ENCODE data around the gene MATK.
A peak's percentile ranks its signal among the peaks of the same experiment; 100 is the strongest.

Gene MATK

GRCh38 chr19:3761382-3762129 lies 24.6 kb downstream of the MATK start, which contains the start of gene APBA3 (continued):
- TF ChIP-seq ZBTB20 (tag by site-specific recombination; IDR thresholded peaks at IDR 0.05) (peak; percentile 93), ZNF175 (tag by site-specific recombination; IDR thresholded peaks at IDR 0.05) (no peak), HOXC10 (CRISPR knock-in tag; IDR thresholded peaks at IDR 0.05) (no peak), ZNF596 (tag by site-specific recombination; IDR thresholded peaks at IDR 0.05) (no peak), SALL2 (tag by site-specific recombination; IDR thresholded peaks at IDR 0.05; ENCODE audit: borderline replicate concordance) (no peak), ZNF37A (tag by site-specific recombination; IDR thresholded peaks at IDR 0.05) (no peak), ZNF155 (tag by site-specific recombination; IDR thresholded peaks at IDR 0.05) (no peak), ZNF132 (tag by site-specific recombination; IDR thresholded peaks at IDR 0.05; ENCODE audit: borderline replicate concordance) (no peak), ZNF513 (tag by site-specific recombination; IDR thresholded peaks at IDR 0.05) (peak; percentile 27; the same call in 1 of the 2 replicates), ZNF350 (tag by site-specific recombination; IDR thresholded peaks at IDR 0.05) (no peak), ZNF280D (tag by site-specific recombination; IDR thresholded peaks at IDR 0.05) (no peak), ZNF335 (tag by site-specific recombination; conservative IDR thresholded peaks at IDR 0.05) (peak; percentile 96), ZNF202 (tag by site-specific recombination; IDR thresholded peaks at IDR 0.05; ENCODE audit: borderline replicate concordance) (no peak), PRDM4 (tag by site-specific recombination; IDR thresholded peaks at IDR 0.05) (peak; percentile 44), ZNF626 (tag by site-specific recombination; IDR thresholded peaks at IDR 0.05) (no peak), ZNF549 (tag by site-specific recombination; IDR thresholded peaks at IDR 0.05) (no peak), SP2 (tag by site-specific recombination; IDR thresholded peaks at IDR 0.05) (peak; percentile 5), ZFP69B (tag by site-specific recombination; IDR thresholded peaks at IDR 0.05) (peak; percentile 70), ZNF629 (tag by site-specific recombination; IDR thresholded peaks at IDR 0.05) (peak; percentile 70), ZNF391 (tag by site-specific recombination; IDR thresholded peaks at IDR 0.05; ENCODE audit: borderline replicate concordance, low read depth) (peak; percentile 26; the same call in 1 of the 2 replicates), ZBTB7A (tag by site-specific recombination; IDR thresholded peaks at IDR 0.05; ENCODE audit: low read depth) (no peak; the same call in 1 of the 2 replicates), ZNF707 (tag by site-specific recombination; IDR thresholded peaks at IDR 0.05) (no peak), ZNF561 (tag by site-specific recombination; IDR thresholded peaks at IDR 0.05; ENCODE audit: borderline replicate concordance) (peak; percentile 98), GLIS2 (tag by site-specific recombination; IDR thresholded peaks at IDR 0.05) (no peak), ZNF658 (tag by site-specific recombination; IDR thresholded peaks at IDR 0.05) (no peak), ZNF623 (tag by site-specific recombination; IDR thresholded peaks at IDR 0.05) (peak; percentile 36; the same call in 1 of the 2 replicates), ZBTB10 (tag by site-specific recombination; IDR thresholded peaks at IDR 0.05) (peak; percentile 73)

All from HEK293 (cell line).